ENCODE data around the gene GYG2. TPM values are rescaled to one million over a fixed set of nuclear protein-coding genes. Genes with fewer than 3 reads are reported as not detected.

The GYG2 gene
- total RNA-seq, 1 experiment from 2014 or later, result 1.7 TPM

DNA sequence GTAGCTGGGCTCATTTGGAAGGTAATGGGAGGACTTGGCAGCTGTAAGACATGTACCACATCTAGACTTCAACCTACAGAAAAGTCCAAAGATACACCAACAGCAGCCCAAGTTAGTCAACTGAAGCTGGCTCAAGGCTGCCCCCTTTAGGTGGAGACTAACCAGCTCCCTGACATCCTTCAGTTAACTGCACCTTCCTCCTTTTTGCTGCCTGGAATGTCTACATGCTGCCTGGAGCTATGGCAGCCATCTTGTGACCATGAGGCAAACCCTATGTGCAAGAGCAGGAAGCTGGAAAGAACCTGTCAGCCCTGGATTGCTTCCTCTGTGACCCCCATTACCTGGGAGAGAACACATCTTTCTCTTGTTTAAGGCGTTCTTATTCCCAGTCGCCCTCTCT, 74.6 kb downstream of the GYG2 start:
- Histone ChIP-seq H3K36me3 (ENCODE audit: low read depth) (no peaks in the 10 kb centered on the region), H3K79me2 (ENCODE audit: low read depth) (no peaks in the 10 kb centered on the region), H3F3A (ENCODE audit: insufficient read depth, low read depth) (peaks cover 4% of the 10 kb centered on the region; the same call in 1 of the 2 replicates), H3K27me3 (ENCODE audit: insufficient read depth, low read depth) (no peaks in the 10 kb centered on the region), H3K4me1 (replicated peaks; ENCODE audit: insufficient read depth) (peaks cover 15% of the 10 kb centered on the region), H2AFZ (no peak overlapping the region), H3K27ac (no peak overlapping the region), H4K20me1 (ENCODE audit: insufficient read depth) (no peaks in the 10 kb centered on the region), H3K4me3 (no peak overlapping the region), H3K9me2 (ENCODE audit: insufficient read depth) (no peaks in the 10 kb centered on the region), H3K4me2 (no peak overlapping the region), H3K9me3 (ENCODE audit: insufficient read depth, low read depth) (no peaks in the 10 kb centered on the region)
- TF ChIP-seq EZH2 (IDR thresholded peaks at IDR 0.05; ENCODE audit: low read depth), result no peak
- TF ChIP-seq, protein P1, sequence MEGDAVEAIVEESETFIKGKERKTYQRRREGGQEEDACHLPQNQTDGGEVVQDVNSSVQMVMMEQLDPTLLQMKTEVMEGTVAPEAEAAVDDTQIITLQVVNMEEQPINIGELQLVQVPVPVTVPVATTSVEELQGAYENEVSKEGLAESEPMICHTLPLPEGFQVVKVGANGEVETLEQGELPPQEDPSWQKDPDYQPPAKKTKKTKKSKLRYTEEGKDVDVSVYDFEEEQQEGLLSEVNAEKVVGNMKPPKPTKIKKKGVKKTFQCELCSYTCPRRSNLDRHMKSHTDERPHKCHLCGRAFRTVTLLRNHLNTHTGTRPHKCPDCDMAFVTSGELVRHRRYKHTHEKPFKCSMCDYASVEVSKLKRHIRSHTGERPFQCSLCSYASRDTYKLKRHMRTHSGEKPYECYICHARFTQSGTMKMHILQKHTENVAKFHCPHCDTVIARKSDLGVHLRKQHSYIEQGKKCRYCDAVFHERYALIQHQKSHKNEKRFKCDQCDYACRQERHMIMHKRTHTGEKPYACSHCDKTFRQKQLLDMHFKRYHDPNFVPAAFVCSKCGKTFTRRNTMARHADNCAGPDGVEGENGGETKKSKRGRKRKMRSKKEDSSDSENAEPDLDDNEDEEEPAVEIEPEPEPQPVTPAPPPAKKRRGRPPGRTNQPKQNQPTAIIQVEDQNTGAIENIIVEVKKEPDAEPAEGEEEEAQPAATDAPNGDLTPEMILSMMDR (conservative IDR thresholded peaks at IDR 0.05), result no peak; the same call in 1 of the 2 replicates
- CTCF ChIA-PET, result no interaction called here
- no TSS peak for BruUV-seq (replicated peaks)
- intact Hi-C loops (cut with micrococcal nuclease; ENCODE audit: unreplicated experiment), result no loop called here
- POLR2A ChIA-PET (ENCODE audit: unreplicated experiment), result no interaction called here
- DNase-seq, result no peak

DNA sequence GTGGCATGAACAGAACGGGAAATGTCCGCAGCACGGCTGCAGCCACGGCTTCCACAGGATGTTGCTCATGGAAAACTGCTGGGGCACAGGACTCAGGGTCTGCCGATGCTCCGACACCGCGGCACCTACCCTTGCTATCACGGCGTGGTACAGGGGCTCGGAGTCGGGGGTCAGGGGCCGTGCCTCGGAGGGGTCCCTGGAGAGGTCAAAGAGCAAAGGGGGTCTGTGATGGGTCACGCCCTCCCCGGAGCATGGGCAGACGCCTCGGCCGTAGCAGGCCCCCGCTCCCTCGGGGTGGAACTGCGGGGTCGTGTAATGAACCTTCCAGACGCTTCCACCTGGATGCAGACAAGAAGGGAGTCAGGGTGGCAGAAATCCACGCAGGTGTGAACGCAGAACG, 78.6 kb downstream of the GYG2 start:
- CTCF ChIA-PET, result no interaction called here
- BruUV-seq (replicated peaks), result no TSS peak
- Histone ChIP-seq H3K27me3 (ENCODE audit: insufficient read depth, low read depth) (no peaks in the 10 kb centered on the region), H3K4me2 (no peak overlapping the region), H3K4me1 (replicated peaks; ENCODE audit: insufficient read depth) (no peaks in the 10 kb centered on the region), H3K36me3 (ENCODE audit: low read depth) (no peaks in the 10 kb centered on the region), H3K9me3 (ENCODE audit: insufficient read depth, low read depth) (no peaks in the 10 kb centered on the region), H3K79me2 (ENCODE audit: low read depth) (no peaks in the 10 kb centered on the region), H2AFZ (no peak overlapping the region), H3K27ac (no peak overlapping the region), H3F3A (ENCODE audit: insufficient read depth, low read depth) (no peaks in the 10 kb centered on the region), H4K20me1 (ENCODE audit: insufficient read depth) (no peaks in the 10 kb centered on the region), H3K9me2 (ENCODE audit: insufficient read depth) (no peaks in the 10 kb centered on the region), H3K4me3 (no peak overlapping the region)
- intact Hi-C loops (cut with micrococcal nuclease; ENCODE audit: unreplicated experiment), result no loop called here
- no peak for DNase-seq
- POLR2A ChIA-PET (ENCODE audit: unreplicated experiment), result interaction anchor here (0.6 kb wide), 1 partner anchor 24 kb away, joined by 4 read pairs; no protein-coding TSS in a partner anchor
- TF ChIP-seq EZH2 (IDR thresholded peaks at IDR 0.05; ENCODE audit: low read depth), result no peak
- TF ChIP-seq, protein P1 (conservative IDR thresholded peaks at IDR 0.05), result no peak

DNA sequence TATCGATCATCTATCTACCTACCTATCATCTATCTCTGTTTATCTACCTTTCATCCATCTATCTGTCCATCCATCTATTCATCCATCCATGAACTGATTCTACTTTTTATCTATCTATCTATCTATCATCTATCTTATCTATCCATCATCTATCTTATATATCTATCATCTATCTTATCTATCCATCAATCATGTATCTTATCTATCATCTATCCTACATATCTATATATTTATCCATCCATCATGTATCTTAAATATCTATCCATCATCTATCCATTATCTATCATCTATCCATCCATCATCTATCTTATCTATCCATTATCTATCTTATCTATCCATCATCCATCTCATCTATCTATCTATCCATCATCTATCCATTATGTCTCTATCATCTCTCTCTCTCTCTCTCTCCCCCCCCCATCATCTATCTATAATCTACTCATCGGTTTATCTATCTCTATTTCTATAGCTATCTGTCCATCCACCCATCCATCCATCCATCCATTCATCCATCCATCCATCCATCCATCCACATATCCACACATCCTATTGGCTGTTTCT, 79.5 kb downstream of the GYG2 start:
- intact Hi-C loops (cut with micrococcal nuclease; ENCODE audit: unreplicated experiment), result no loop called here
- BruUV-seq (replicated peaks), result no TSS peak

More for the DNA sequence above, 79.5 kb downstream of the GYG2 start:
- Histone ChIP-seq H3K9me2 (ENCODE audit: insufficient read depth) (no peaks in the 10 kb centered on the region), H3F3A (ENCODE audit: insufficient read depth, low read depth) (no peaks in the 10 kb centered on the region), H3K9me3 (ENCODE audit: insufficient read depth, low read depth) (no peaks in the 10 kb centered on the region), H3K4me2 (no peak overlapping the region), H4K20me1 (ENCODE audit: insufficient read depth) (no peaks in the 10 kb centered on the region), H3K27me3 (ENCODE audit: insufficient read depth, low read depth) (no peaks in the 10 kb centered on the region), H2AFZ (no peak overlapping the region), H3K4me1 (replicated peaks; ENCODE audit: insufficient read depth) (no peaks in the 10 kb centered on the region), H3K27ac (no peak overlapping the region), H3K79me2 (ENCODE audit: low read depth) (no peaks in the 10 kb centered on the region), H3K4me3 (no peak overlapping the region), H3K36me3 (ENCODE audit: low read depth) (no peaks in the 10 kb centered on the region)
- DNase-seq, result no peak
- ChIA-PET CTCF (no interaction called here), POLR2A (ENCODE audit: unreplicated experiment) (no interaction called here)
- TF ChIP-seq, protein P1 (conservative IDR thresholded peaks at IDR 0.05), result no peak
- TF ChIP-seq EZH2 (IDR thresholded peaks at IDR 0.05; ENCODE audit: low read depth), result no peak

Data from PC-9 (cell line).